GM12865 (cell line): ENCODE data around the gene MINK1.

Experiments
- DNase-seq: peaks from one replicate; pipeline ENCODE4 v3.0.0; 2010; ENCODE audit warnings: low read depth
- H3K4me3 ChIP-seq: 2 replicates; pipeline ENCODE4 v1.5.1; 2011; ENCODE audit warnings: mild to moderate bottlenecking, low read depth, low read length, control low read depth
- TF ChIP-seq, protein P1 (sequence below): IDR thresholded peaks from 2 replicates; pipeline ENCODE4 v1.5.1; 2011; ENCODE audit warnings: low read length, control low read depth, low read depth, inconsistent platforms; ENCODE audit not compliant: insufficient read depth; ENCODE audit errors: missing control alignments

Gene MINK1

DNA sequence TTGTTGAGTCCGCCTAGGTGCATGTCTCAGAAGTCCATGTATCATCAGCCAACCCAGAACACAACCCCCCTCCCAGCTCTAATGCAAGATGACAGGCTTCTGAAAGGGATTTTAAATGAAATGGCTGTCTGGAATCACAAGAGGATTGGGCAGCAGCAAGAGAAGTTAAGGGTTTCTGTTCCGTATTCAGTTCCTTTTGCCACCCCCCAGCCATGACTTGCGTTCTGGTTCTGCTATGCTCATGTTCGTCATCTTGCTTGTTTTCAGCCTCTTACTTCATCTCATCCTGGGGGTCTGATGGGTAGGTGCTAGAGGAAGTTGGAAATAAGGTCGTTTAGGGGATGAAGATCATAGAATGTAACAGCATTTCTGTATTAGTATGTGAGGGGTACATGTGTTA, 12.0 kb downstream of the MINK1 start:
- H3K4me3 ChIP-seq, result no peak overlapping the region
- TF ChIP-seq, protein P1, sequence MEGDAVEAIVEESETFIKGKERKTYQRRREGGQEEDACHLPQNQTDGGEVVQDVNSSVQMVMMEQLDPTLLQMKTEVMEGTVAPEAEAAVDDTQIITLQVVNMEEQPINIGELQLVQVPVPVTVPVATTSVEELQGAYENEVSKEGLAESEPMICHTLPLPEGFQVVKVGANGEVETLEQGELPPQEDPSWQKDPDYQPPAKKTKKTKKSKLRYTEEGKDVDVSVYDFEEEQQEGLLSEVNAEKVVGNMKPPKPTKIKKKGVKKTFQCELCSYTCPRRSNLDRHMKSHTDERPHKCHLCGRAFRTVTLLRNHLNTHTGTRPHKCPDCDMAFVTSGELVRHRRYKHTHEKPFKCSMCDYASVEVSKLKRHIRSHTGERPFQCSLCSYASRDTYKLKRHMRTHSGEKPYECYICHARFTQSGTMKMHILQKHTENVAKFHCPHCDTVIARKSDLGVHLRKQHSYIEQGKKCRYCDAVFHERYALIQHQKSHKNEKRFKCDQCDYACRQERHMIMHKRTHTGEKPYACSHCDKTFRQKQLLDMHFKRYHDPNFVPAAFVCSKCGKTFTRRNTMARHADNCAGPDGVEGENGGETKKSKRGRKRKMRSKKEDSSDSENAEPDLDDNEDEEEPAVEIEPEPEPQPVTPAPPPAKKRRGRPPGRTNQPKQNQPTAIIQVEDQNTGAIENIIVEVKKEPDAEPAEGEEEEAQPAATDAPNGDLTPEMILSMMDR, result no peak
- no peak for DNase-seq

DNA sequence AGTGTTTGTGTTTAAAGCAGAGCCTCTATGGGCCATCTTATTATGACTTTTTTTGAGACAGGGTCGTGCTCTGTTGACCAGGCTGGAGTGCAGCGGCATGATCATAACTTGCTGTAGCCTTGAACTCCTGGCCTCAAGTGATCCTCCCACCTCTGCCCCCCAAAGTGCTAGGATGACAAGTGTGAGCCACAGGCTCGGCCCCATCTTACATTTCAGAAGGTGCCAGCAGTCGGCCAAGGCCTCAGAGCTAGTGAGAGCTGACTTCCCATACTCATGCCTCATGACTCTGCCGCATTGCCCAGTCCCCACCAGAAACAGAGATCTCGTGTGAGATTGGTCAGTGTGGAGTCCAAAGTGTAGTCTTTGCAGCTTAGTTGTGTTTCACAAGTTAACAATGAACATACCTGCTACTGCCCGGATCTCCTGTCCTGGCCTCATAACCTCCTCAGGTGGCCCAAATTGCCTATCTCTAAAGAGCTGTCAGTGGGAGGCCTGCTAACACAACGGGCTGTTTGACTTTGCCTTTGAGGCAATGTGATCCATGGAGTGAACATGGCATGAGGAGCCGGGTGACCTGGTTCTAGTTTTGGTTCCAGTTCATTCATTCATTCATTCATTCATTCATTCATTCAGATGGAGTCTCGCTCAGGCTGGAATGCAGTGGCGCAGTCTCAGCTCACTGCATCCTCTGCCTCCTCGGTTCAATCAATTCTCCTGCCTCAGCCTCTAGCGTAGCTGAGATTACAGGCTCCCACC, 13.7 kb downstream of the MINK1 start:
- DNase-seq, result no peak
- TF ChIP-seq, protein P1, result no peak
- H3K4me3 ChIP-seq, result no peak overlapping the region

DNA sequence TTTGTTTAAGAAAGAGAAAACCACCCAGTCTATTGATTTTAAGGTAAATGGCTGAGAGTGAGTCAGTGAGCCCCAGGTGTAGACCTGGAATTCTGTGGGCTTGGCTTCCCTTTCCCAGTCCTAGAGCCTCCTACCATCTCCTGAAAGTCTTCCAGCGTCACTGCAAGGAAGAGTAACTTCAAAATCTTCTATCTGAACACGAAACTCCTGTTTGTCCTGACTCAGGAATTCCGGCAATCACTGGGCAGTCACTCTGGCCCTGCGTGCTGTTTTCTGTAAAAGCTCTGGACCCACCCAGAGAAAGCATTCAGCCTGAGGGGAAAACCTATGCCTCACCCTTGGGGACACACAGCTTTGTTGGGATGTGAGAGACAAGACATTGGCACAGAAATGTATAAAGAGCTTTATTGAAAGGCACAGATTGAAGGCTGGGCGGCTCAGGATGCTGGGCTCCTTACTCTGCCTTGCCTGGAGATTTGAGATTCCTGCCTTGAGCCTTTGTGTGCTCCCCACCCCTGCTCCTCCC, 15.9 kb downstream of the MINK1 start:
- no peak overlapping the region for H3K4me3 ChIP-seq
- TF ChIP-seq, protein P1, result no peak
- DNase-seq, result no peak

DNA sequence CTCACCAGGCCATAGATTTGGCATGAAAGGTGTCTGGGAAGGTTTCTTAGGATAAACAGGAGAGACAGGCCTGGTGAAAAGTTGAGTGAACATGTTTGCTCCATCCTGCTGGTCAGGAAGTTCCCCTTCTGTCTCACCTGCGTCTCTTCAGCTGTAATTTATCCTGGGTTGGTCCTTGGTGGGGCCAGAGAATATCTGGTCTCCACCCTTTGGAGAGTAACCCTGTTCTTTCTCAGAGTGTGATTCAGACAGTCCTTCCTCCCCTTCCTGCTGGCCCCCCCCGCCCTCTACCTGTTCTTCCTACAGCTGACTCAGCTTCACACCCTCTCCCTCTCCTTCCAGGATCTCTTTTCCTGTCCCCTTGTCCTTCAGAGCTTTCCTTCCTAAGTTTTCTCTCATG, 17.1 kb downstream of the MINK1 start:
- TF ChIP-seq, protein P1, result no peak
- no peak overlapping the region for H3K4me3 ChIP-seq
- no peak for DNase-seq

DNA sequence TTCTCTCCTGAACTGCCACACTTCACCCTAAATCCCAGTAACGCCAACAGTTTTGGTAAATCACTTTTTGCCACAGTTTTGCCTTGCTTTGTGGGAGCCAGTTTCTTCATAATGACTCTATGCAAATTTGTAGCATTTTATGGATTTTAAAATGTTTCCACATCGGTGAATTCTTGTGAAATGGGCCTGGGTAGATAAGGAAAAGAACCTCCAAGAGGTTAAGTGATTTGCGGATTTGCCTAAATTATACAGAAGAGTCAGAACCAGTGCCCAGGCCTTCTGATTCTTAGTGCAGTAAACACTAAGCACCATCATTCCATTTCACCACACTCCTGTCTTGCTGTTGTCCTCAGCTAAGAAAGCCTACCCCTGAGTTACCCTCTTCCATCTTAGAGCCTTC, 17.9 kb downstream of the MINK1 start:
- H3K4me3 ChIP-seq, result no peak overlapping the region
- TF ChIP-seq, protein P1, result no peak
- no peak for DNase-seq

DNA sequence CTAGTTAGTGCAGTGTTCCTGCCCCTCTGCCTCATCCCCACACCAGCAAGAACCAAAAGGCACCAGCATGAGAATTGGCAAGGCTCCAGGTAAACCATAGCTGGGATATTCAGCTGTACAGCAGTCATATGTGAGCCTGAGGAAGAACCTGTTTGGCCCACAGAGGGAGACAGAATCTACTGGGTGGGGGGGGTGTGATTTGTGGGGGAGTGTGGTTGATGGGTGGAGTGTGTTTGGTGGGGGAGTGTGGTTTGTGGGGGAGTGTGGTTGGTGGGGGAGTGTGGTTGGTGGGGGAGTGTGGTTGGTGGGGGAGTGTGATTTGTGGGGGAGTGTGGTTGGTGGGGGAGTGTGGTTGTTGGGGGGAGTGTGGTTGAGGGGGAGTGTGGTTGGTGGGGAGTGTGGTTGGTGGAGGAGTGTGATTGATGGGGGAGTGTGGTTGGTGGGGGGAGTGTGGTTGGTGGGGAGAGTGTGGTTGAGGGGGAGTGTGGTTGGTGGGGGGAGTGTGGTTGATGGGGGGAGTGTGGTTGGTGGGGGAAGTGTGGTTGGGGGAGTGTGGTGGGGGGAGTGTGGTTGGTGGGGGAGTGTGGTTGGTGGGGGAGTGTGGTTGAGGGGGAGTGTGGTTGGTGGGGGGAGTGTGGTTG, 19.5 kb downstream of the MINK1 start:
- no peak for DNase-seq
- H3K4me3 ChIP-seq, result no peak overlapping the region
- TF ChIP-seq, protein P1, result no peak
